GM12874 (cell line): ENCODE measurements around the gene CABP4.

ENCODE experiments used
- TF ChIP-seq, protein P1 (sequence below): IDR thresholded peaks from 2 replicates; pipeline ENCODE4 v1.5.1; 2011; ENCODE audit warnings: low read depth, mild to moderate bottlenecking, control low read depth, low read length, moderate library complexity; ENCODE audit not compliant: insufficient read depth

Gene CABP4

GRCh38 chr11:67489203-67489884 is 34.2 kb downstream of the CABP4 start:
- TF ChIP-seq, protein P1, sequence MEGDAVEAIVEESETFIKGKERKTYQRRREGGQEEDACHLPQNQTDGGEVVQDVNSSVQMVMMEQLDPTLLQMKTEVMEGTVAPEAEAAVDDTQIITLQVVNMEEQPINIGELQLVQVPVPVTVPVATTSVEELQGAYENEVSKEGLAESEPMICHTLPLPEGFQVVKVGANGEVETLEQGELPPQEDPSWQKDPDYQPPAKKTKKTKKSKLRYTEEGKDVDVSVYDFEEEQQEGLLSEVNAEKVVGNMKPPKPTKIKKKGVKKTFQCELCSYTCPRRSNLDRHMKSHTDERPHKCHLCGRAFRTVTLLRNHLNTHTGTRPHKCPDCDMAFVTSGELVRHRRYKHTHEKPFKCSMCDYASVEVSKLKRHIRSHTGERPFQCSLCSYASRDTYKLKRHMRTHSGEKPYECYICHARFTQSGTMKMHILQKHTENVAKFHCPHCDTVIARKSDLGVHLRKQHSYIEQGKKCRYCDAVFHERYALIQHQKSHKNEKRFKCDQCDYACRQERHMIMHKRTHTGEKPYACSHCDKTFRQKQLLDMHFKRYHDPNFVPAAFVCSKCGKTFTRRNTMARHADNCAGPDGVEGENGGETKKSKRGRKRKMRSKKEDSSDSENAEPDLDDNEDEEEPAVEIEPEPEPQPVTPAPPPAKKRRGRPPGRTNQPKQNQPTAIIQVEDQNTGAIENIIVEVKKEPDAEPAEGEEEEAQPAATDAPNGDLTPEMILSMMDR: no peak

GRCh38 chr11:67489885-67490726 is 35.0 kb downstream of the CABP4 start:
- TF ChIP-seq, protein P1: no peak

GRCh38 chr11:67490727-67491065 is 35.5 kb downstream of the CABP4 start:
- TF ChIP-seq, protein P1: no peak

GRCh38 chr11:67491276-67492068 is 36.3 kb downstream of the CABP4 start:
- TF ChIP-seq, protein P1: no peak

GRCh38 chr11:67492069-67492727 is 37.0 kb downstream of the CABP4 start:
- TF ChIP-seq, protein P1: no peak

- TF ChIP-seq, protein P1: no peak
Observed at GRCh38 chr11:67492801-67493547, 37.8 kb downstream of the CABP4 start.
